HG03280 (cell line): ENCODE data around the gene DRAM1.
"Not testable (repeated sequence)": the region's sequence is repeated elsewhere in the genome, so short reads cannot be mapped to it uniquely, and the experiment has no call there.

Experiments used
- ATAC-seq: cut with Tn5 transposase; IDR thresholded peaks from one replicate; pipeline ENCODE4 v1.9.1; 2021; ENCODE audit warnings: mild to moderate bottlenecking, moderate library complexity; ENCODE audit not compliant: unreplicated experiment

Gene DRAM1

DNA sequence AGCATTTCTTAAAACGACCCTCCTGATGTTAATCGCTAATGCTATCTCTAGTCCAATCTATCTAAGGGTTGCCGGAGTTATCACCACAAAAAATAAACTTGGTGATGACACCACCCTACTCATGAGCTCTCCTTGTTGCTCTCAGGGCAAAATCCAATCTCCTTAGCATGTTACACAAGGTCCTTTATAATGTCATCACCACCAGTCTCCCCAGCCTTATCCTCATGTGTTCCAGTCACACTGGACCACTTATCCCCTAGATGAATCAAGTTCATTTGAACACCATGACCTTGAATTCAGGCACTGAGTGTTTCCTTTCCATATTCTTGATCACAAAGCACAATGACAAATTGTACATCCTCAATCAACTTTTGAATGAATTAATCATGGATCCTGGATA, 19.0 kb upstream of the DRAM1 start:
- ATAC-seq: no peak

DNA sequence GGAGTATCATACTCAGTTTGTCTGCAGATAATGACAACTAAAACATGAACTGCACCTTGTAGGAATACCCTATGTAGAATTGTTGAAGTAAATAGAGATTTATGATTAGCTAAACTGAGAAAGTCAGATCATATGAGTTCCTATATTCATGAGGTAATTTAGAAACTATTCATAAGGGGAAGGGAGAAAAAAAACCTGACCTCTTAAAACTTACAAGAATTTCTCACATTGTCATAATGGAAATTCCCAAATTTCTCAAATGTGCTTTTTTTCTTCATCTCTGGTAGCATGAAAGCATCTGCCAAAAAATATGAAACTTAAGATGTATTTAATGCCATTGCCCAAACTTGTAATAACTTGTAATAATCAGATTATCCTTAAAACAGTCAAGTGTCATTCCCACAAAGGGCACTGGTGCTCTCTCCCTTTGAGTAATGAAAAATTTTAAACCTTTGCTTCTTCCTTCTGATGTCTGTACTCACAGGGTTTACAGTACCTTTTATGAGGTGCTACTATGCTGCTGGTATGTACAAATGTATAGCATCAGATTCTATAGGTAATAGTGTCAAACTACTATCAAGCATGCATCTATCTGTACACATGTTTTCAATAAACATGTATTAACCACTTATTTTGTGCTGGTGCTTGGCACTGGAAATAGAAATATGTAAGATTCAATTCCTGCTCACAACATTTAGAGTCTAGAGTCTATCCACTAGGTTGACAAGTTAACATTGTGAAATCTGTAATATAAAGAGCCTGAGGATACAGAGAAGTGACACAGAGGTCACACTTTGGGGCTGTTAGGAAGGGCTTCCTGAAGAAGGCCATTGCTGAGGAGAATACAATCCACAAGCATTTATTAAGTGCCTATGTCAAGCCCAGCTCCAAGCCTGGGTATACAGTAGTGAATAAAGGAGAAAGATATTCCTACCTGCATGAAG, 17.4 kb upstream of the DRAM1 start:
- no peak for ATAC-seq

DNA sequence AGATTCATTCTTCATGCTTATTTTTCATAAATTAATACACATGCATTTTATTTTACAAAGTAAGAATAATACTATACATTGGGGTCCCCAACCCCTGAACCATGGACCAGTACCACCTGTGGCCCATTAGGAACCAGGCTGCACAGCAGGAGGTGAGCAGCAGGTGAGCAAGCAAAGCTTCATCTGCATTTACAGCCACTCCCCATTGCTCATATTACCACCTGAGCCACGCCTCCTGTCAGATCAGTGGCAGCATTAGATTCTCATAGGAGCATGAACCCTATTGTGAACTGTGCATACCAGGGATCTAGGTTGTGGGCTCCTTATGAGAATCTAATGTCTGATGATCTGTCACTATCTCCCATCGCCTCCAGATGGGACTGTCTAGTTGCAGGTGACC, 15.7 kb upstream of the DRAM1 start:
- ATAC-seq: not testable (repeated sequence)

DNA sequence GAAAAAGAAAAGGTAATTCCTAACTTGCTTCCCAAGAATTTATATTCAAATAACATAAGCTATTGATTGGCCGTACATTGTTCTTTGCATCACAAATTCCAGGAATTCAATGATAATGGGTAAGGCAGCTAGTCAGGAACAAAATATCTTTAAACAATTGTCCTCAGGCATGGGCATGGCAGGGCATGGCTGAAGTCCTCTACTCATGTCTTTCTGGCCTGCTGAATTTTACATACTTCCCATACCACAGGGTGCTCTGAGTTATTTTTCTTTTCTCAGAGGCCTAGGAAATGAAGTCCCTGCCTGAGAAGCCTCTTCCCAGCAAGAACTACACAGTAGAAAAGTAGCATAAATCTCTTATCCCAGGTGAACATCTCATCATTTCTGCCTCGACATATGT, 15.1 kb upstream of the DRAM1 start:
- ATAC-seq: no peak

DNA sequence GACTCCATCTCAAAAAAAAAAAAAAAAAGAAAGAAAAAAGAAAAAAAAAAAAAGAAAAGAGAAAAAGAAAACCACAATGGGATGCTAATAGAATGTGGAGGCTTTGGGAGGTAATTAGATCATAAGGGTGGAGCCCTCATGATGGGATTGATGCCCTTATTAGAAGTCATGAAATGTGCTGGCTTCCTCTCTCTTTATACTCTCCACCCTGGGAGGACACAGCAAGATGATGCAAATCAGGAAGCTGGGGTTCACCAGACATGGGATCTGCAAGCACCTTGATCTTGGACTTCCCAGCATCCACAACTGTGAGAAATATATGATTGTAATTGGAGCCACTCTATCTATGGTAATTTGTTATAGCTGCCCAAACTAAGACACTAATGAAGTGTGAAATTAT, 13.4 kb upstream of the DRAM1 start:
- no peak for ATAC-seq

DNA sequence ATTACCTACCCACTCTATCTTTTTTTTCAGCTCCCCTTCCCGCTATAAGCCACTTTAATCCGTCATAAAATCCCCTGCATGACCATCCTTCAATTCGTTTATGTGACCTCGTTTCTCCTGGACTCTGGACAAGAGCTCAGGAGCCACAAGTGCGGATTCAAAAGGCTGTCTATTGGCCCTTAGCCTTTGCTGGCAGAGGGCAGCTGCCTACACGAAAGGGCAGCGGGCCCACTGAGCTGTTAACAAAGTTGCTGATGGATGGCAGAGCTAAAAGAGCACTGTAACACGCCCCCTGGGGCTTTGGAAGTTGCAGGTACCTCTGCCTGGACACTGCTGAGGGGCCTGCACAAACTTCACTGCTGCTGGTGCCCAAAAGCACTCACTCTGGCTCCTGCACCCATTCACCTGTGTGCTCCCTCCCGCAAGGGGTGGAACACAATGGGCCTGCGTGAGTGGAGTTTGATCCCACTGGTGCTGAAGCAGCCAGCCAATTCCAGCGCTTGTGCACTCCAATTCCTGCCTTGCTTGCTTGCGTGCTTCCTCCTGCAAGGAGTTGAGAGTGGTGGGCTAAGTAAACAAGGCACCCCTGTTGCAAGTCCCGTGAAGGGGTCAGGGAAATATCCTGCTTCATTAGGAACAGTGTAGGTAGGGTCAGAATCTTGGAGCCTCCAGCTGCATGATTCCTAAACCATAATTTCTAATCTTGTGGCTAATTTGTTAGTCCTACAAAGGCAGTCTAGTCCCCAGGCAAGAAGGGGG, 10.6 kb upstream of the DRAM1 start:
- ATAC-seq: no peak

DNA sequence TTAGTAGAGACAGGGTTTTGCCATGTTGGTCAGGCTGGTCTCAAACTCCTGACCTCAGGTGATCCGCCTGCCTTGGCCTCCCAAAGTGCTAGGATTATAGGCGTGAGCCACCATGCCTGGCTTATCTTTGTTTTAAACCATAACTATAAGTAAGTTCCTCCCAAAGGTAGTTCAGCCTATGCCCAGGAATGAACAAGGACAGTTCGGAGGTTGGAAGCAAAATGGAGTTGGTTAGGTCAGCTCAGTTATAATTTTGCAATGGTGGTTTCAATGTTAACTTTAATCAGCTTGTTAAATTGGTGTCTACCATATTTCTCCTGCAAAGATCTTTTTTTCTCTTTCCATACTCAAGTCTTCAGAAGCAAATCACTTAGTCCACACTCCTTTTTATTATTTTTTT, 9.8 kb upstream of the DRAM1 start:
- ATAC-seq: not testable (repeated sequence)

DNA sequence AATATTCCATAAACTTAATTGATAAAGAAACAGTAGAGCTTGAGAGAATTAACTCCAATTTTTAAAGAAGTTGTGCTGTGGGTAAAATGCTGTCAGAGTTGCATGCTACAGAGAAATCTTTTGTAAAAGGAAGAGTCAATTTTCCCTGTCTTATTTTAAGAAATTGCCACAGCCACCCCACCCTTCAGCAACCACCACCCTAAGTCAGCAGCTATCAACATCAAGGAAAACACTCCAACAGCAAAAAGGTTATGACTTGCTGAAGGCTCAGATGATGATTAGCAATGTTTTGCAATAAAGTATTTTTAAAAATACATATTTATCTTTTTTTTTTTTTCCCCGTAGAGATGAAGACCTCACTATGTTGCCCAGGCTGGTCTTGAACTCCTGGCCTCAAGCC, 6.5 kb upstream of the DRAM1 start:
- ATAC-seq: no peak

DNA sequence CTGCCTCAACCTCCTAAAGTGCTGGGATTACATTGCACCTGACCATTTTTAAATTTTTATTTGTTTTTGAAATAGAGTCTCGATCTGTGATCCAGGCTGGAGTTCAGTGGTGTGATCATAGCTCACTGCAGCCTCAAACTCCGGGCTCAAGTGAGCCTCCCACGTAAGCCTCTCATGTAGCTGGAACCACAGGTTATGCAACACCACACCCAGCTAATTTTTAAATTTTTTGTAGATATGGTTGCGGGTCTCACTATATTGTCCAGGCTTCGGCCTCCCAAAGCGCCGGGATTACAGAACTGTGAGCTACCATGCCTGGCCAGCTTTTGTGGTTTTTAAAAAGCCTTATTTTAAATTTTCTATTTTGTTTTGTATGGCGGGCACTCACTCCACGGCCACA, 2.2 kb upstream of the DRAM1 start:
- ATAC-seq: no peak

DNA sequence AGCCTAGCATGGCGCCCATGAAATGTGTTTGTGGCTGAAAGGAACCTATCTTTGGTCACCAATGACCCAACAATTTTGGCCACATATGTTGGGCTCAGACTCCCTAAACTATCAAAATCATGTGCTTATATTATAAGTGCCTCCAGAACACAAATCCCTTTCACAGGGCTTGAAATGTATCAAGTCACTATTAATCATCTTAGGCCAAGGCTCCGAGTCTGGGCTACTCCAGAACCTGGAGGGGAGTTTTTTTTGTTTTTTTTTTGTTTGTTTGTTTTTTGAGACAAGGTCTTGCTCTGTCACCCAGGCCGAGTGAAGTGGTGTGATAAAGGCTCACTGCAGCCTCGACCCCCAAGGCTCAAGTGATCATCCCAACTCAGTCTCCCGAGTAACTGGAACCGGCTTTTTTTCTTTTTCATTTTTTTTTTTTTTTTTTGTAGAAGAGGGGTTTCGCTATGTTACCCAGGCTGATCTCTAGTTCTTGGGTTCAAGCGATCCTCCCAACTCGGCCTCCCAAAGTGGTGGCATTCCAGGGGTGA, 989 bp upstream of the DRAM1 start:
- ATAC-seq: no peak

DNA sequence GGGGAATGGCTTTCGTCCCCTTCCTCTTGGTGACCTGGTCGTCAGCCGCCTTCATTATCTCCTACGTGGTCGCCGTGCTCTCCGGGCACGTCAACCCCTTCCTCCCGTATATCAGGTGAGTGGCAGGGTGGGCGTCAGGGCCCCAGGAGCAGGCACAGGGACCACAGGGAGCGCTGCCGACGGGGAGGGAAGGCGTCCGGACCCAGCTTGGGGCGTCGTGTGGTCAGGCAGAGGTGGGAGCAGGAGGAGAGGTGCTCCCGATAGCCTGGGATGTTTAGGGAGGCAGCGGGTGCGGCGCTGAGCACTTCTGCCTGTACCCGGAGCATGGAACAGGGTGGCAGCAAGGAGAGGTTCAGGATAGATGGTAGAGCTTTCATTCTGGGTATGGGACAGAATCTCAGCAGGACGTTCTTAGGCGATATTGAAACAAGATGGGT, 444 bp downstream of the DRAM1 start:
- peak; percentile 24 for ATAC-seq

DNA sequence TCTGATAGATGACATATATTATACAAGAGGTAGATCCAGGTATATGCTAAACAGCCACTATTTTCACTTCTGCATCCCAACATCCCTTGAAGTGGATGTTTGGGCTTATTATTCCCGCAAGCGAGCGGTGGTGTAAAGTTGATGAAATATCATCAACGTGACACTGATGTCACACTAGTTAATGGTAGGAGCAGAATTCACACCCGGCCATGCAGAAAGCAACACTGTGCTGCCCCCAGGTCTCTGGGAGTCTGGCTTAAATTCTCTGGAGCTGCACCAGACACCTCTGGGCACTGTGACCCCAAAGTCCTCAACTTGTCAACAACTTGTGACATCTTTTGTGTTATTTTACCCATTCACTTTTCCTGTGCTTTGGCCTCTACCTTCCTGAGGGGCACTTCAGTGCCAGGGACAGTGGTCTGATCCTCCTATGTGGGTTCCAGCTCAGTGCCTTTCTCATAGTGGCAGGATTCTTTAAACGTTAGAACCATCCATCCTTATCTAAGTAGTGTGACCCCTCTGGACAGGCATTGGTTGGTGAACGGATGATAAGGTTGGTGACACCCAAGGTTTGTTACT, 952 bp downstream of the DRAM1 start:
- no peak for ATAC-seq

DNA sequence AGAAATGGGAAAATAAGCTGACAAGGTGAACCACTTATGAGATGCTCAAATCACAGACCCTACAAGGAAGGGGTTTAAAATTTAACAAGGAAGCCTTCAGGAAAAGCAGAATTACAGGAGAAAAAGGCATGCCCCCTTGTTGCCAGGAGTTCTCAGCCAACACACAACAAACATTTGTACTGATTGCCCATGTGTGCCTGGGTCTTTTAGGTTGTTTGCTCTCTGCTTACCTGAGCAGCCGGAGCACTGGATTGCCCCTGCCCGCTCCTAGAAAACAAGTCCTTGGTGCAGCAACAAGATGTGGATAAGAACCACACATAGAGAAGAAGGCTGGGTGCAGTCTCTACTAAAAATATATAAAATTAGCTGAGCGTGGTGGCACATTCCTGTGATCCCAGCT, 3.4 kb downstream of the DRAM1 start:
- no peak for ATAC-seq

DNA sequence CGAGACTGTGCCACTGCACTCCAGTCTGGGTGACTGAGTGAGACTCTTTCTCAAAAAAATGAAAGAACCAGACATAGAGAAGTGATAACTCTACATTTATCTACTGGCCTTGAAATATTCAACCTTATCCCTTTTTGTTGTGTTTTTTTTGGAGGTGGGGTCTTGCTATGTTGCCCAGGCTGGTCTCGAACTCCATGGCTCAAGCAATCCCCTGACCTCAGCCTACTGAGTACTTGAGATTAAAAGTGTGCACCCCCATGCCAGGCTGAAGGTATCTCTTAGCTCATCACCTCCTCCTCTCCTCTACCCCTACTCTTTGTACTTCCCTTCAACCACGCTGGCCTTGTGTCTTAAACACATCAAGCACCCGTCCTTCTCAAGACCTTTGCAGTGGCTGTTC, 3.8 kb downstream of the DRAM1 start:
- no peak for ATAC-seq

DNA sequence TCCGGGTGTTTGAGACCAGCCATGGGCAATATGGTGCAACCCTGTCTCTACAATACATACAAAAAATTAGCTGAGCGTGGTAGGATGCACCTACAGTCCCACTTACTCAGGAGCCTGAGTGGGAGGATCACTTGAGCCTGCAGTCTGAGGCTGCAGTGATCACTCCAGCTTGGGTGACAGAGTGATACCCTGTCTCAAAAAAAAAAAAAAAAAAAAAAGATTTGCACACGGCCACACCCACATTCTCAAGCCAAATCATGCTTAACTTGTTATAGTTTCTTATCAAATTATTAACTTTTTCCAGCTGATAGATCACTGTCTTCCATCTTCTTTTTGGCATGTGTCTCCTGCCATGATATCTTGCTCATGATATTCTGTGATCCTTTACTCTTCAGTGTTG, 6.8 kb downstream of the DRAM1 start:
- no peak for ATAC-seq

DNA sequence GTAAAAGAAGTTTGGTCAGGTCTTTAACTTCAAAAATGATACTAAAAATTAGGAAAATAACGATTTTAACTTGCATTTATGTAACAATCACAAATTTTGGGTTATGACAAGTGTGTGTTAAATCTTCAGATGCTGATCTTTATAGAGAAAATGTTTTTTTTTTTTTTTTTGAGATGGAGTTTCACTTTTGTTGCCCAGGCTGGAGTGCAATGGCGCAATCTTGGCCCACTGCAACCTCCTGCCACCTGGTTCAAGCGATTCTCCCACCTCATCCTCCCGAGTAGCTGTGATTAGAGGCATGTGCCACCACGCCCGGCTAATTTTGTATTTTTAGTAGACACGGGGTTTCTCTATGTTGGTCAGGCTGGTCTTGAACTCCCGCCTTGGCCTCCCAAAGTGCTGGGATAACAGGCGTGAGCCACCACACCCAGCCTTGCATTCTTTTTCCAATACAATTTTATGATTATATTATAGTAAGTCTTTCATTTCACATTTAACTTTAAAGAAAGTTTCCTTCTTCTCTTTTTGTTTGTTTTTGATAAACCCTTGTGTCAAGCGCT, 7.5 kb downstream of the DRAM1 start:
- ATAC-seq: not testable (repeated sequence)

DNA sequence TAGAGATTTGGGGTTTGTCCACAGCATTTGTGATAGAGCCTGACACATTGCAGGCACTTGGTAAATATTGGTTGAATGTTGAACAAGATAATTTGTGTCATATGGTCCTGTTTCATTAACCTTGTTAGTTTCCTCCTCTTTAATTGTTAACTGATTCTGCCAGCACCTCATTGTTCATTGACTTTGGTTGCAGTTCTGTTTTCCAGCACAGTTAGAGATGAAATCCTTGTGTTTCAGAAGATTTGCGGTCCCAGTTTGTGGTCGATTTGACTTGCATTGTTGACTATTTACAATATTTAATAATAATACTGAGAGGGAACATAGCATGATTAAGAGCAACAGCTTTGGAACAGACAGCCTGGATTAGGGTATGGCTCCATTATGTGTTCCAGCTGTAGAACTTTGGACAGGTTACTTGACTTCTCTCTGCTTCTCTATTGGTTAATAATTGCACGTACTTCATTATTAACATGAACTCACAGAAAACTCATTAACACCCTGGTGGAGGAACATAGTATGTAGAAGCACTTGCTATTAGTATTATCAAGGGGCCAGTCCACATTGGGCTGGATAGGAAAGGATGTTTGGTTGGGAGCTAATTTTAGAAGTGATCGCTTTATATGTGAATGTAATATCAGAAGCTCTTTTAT, 8.7 kb downstream of the DRAM1 start:
- no peak for ATAC-seq

DNA sequence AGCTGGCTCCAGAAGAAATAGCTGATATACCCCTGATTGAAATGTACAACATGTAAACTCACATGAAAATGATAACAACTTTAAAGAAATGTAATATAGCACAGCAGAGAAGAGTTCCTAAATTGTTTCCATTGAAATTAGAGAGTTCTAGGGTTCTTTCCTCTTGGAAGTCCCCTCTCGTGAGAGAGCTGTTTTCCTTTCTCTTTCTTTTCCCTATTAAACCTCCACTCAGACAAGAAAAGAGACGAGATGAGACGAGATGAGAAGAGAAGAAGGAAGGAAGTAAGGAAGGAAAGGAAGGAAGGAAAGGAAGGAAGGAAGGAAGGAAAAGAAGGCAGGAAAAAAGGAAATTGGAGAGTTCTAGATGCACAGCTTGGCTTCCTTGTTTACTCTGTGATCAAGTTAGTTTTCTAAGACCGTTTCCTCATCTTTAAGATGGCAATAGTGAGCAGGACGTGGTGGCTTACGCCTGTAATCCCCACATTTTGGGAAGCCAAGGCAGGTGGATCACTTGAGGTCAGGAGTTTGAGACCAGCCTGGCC, 11.9 kb downstream of the DRAM1 start:
- no peak for ATAC-seq

DNA sequence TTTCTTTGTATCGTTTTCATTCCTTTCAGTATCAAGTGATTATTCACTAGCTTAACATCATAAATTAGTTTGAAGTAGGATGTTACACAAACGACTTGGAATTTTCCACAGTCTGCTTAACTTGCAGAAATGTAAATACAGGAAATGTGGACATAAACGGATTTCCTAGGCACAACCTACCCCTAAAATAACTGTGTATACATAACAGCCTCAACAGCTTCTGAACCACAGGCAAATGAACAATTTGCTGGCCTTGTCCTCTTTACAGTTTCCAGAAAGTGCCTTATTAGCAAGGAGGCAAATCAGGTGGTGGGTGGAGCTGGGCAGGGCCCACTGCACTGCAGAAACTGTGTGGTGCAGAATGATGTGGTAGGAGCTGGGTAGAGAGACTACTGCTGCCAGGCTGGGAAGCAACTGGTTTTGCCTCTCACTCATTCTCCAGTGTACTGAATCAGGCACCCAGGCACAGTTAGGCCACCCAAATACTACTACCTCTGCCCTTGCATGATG, 14.1 kb downstream of the DRAM1 start:
- peak; percentile 85 for ATAC-seq

DNA sequence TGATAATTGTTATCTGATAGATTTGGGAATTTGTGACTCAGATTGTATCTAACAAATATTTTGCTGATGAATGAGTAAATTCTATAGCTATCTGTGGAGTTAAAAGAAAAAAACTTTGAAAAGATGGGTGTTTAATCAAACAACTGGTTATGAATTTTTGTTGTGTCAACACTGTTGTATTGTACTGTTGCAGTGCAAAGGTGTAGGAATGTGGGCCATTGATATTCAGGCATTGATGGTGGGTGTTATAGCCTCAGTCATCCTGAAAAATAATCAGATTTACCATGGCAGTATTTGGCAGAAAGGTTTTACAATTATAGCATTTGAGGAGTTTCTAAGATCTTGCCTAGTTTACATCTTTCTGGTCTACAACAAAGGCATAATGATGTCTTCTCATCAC, 15.4 kb downstream of the DRAM1 start:
- no peak for ATAC-seq
